Stimulated activated CD4-positive, alpha-beta T cell treated with anti-CD3 and anti-CD28 coated beads, TNF-alpha, amount 100 ng/mL, for 1 hour (primary cell): ENCODE results near the gene GPR153.

Source experiments
- DNase-seq, 3 donors: peaks; one replicate each; pipeline ENCODE4 v3.0.0-alpha.2; 2020; ENCODE audit warnings: low read depth in 3 of 3, low spot score in 1 of 3

The GPR153 gene

GRCh38 chr1:6269720-6270400, 9.0 kb upstream of the GPR153 start:
- DNase-seq: no peak

- DNase-seq: no peak
These were observed 8.4 kb upstream of the GPR153 start for GRCh38 chr1:6269296-6269695.

GRCh38 chr1:6268415-6268814, 7.5 kb upstream of the GPR153 start:
- no peak for DNase-seq

- DNase-seq: no peak
These were observed 6.9 kb upstream of the GPR153 start for GRCh38 chr1:6267686-6268322.

GRCh38 chr1:6266641-6267040, 5.7 kb upstream of the GPR153 start:
- no peak for DNase-seq

GRCh38 chr1:6265151-6265550, 4.3 kb upstream of the GPR153 start:
- no peak for DNase-seq

- DNase-seq: no peak
These were observed 2.8 kb upstream of the GPR153 start for GRCh38 chr1:6263716-6264115.

- no peak for DNase-seq
These were observed 1.9 kb upstream of the GPR153 start for GRCh38 chr1:6262555-6263420.

- no peak for DNase-seq
These were observed 707 bp upstream of the GPR153 start for GRCh38 chr1:6261615-6261995.

GRCh38 chr1:6260433-6260934, 414 bp downstream of the GPR153 start:
- no peak for DNase-seq

- peak; percentile 19 to 58 (median 49) for DNase-seq
These were observed 1.2 kb downstream of the GPR153 start for GRCh38 chr1:6259491-6260362.

GRCh38 chr1:6258675-6259074, 2.2 kb downstream of the GPR153 start:
- no peak for DNase-seq

- DNase-seq: no peak
These were observed 3.3 kb downstream of the GPR153 start for GRCh38 chr1:6257541-6258069.

- no peak for DNase-seq
These were observed 4.3 kb downstream of the GPR153 start for GRCh38 chr1:6256645-6257044.

- no peak for DNase-seq
These were observed 6.2 kb downstream of the GPR153 start for GRCh38 chr1:6254691-6255090.

GRCh38 chr1:6253380-6253779, 7.5 kb downstream of the GPR153 start:
- no peak for DNase-seq

GRCh38 chr1:6252374-6252710, 8.6 kb downstream of the GPR153 start:
- DNase-seq: no peak

GRCh38 chr1:6251681-6252373, 9.1 kb downstream of the GPR153 start:
- no peak for DNase-seq

- no peak for DNase-seq
These were observed 9.7 kb downstream of the GPR153 start for GRCh38 chr1:6251233-6251632.
